ENCODE data around the gene CDH26.

DNA sequence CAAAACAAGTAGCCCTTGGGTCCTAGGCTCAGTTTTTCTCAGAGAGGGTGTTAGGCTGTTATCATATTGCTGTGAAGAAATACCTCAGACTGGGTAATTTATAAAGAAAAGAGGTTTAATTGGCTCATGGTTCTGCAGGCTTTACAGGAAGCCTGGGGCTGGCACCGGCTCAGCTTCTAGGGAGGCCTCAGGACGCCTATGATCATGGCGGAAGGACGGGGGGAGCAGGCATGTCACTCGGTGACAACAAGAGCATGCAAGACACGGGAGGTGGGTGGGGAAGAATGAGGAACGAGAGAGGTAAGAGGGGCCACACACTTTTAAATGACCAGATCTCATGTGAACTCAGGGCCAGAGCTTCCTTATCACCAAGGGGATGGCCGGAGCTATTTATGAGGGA, 26.9 kb downstream of the CDH26 start:
- TF ChIP-seq, protein P1, sequence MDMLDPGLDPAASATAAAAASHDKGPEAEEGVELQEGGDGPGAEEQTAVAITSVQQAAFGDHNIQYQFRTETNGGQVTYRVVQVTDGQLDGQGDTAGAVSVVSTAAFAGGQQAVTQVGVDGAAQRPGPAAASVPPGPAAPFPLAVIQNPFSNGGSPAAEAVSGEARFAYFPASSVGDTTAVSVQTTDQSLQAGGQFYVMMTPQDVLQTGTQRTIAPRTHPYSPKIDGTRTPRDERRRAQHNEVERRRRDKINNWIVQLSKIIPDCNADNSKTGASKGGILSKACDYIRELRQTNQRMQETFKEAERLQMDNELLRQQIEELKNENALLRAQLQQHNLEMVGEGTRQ (CRISPR knock-in tag; IDR thresholded peaks at IDR 0.05): no peak
- TF ChIP-seq EHMT2 (IDR thresholded peaks at IDR 0.05) (no peak), SIX5 (IDR thresholded peaks at IDR 0.05; ENCODE audit: borderline replicate concordance in 1 of 2, insufficient read depth in 1 of 2, low read depth in 1 of 2, low read length in 2 of 2) (no peak), YY1 (IDR thresholded peaks at IDR 0.05; ENCODE audit: borderline replicate concordance in 1 of 3, control insufficient read depth in 1 of 3, extremely low read depth in 1 of 3, insufficient read depth in 3 of 3, insufficient read length in 1 of 3, insufficient replicate concordance in 2 of 3, low read depth in 1 of 3, low read length in 2 of 3) (no peak), EWSR1 (IDR thresholded peaks at IDR 0.05; ENCODE audit: borderline replicate concordance, low read depth, partially characterized antibody) (no peak), RBBP5 (IDR thresholded peaks at IDR 0.05; ENCODE audit: borderline replicate concordance, insufficient read depth, low read length, poor library complexity, severe bottlenecking) (no peak), MTA3 (IDR thresholded peaks at IDR 0.05; ENCODE audit: borderline replicate concordance) (no peak)
- TF ChIP-seq, protein P2, sequence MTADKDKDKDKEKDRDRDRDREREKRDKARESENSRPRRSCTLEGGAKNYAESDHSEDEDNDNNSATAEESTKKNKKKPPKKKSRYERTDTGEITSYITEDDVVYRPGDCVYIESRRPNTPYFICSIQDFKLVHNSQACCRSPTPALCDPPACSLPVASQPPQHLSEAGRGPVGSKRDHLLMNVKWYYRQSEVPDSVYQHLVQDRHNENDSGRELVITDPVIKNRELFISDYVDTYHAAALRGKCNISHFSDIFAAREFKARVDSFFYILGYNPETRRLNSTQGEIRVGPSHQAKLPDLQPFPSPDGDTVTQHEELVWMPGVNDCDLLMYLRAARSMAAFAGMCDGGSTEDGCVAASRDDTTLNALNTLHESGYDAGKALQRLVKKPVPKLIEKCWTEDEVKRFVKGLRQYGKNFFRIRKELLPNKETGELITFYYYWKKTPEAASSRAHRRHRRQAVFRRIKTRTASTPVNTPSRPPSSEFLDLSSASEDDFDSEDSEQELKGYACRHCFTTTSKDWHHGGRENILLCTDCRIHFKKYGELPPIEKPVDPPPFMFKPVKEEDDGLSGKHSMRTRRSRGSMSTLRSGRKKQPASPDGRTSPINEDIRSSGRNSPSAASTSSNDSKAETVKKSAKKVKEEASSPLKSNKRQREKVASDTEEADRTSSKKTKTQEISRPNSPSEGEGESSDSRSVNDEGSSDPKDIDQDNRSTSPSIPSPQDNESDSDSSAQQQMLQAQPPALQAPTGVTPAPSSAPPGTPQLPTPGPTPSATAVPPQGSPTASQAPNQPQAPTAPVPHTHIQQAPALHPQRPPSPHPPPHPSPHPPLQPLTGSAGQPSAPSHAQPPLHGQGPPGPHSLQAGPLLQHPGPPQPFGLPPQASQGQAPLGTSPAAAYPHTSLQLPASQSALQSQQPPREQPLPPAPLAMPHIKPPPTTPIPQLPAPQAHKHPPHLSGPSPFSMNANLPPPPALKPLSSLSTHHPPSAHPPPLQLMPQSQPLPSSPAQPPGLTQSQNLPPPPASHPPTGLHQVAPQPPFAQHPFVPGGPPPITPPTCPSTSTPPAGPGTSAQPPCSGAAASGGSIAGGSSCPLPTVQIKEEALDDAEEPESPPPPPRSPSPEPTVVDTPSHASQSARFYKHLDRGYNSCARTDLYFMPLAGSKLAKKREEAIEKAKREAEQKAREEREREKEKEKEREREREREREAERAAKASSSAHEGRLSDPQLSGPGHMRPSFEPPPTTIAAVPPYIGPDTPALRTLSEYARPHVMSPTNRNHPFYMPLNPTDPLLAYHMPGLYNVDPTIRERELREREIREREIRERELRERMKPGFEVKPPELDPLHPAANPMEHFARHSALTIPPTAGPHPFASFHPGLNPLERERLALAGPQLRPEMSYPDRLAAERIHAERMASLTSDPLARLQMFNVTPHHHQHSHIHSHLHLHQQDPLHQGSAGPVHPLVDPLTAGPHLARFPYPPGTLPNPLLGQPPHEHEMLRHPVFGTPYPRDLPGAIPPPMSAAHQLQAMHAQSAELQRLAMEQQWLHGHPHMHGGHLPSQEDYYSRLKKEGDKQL (CRISPR knock-in tag; IDR thresholded peaks at IDR 0.05; ENCODE audit: borderline replicate concordance): no peak
- TF ChIP-seq, protein P3, sequence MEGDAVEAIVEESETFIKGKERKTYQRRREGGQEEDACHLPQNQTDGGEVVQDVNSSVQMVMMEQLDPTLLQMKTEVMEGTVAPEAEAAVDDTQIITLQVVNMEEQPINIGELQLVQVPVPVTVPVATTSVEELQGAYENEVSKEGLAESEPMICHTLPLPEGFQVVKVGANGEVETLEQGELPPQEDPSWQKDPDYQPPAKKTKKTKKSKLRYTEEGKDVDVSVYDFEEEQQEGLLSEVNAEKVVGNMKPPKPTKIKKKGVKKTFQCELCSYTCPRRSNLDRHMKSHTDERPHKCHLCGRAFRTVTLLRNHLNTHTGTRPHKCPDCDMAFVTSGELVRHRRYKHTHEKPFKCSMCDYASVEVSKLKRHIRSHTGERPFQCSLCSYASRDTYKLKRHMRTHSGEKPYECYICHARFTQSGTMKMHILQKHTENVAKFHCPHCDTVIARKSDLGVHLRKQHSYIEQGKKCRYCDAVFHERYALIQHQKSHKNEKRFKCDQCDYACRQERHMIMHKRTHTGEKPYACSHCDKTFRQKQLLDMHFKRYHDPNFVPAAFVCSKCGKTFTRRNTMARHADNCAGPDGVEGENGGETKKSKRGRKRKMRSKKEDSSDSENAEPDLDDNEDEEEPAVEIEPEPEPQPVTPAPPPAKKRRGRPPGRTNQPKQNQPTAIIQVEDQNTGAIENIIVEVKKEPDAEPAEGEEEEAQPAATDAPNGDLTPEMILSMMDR (IDR thresholded peaks at IDR 0.05 in 2 of 3, conservative IDR thresholded peaks at IDR 0.05 in 1 of 3; ENCODE audit: insufficient read depth in 2 of 3, low read depth in 1 of 3, low read length in 3 of 3): no peak
- TF ChIP-seq, protein P4, sequence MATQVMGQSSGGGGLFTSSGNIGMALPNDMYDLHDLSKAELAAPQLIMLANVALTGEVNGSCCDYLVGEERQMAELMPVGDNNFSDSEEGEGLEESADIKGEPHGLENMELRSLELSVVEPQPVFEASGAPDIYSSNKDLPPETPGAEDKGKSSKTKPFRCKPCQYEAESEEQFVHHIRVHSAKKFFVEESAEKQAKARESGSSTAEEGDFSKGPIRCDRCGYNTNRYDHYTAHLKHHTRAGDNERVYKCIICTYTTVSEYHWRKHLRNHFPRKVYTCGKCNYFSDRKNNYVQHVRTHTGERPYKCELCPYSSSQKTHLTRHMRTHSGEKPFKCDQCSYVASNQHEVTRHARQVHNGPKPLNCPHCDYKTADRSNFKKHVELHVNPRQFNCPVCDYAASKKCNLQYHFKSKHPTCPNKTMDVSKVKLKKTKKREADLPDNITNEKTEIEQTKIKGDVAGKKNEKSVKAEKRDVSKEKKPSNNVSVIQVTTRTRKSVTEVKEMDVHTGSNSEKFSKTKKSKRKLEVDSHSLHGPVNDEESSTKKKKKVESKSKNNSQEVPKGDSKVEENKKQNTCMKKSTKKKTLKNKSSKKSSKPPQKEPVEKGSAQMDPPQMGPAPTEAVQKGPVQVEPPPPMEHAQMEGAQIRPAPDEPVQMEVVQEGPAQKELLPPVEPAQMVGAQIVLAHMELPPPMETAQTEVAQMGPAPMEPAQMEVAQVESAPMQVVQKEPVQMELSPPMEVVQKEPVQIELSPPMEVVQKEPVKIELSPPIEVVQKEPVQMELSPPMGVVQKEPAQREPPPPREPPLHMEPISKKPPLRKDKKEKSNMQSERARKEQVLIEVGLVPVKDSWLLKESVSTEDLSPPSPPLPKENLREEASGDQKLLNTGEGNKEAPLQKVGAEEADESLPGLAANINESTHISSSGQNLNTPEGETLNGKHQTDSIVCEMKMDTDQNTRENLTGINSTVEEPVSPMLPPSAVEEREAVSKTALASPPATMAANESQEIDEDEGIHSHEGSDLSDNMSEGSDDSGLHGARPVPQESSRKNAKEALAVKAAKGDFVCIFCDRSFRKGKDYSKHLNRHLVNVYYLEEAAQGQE (IDR thresholded peaks at IDR 0.05; ENCODE audit: borderline replicate concordance): no peak
- TF ChIP-seq, protein P4 (CRISPR knock-in tag; IDR thresholded peaks at IDR 0.05; ENCODE audit: low read depth): no peak
- TF ChIP-seq, protein P5, sequence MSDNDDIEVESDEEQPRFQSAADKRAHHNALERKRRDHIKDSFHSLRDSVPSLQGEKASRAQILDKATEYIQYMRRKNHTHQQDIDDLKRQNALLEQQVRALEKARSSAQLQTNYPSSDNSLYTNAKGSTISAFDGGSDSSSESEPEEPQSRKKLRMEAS (CRISPR knock-in tag; IDR thresholded peaks at IDR 0.05): no peak
